Fibroblast of lung (primary cell): Measurements from ENCODE around the gene ZNF771.

Experiments
- CTCF ChIP-seq, 2 donors: IDR thresholded peaks in 1 of 2; conservative IDR thresholded peaks in 1 of 2; 1 replicate in 1 of 2; 2 replicates in 1 of 2; pipeline ENCODE4 v1.5.1; 2011 to 2012; ENCODE audit warnings: low read length in 2 of 2, control low read depth in 1 of 2, inconsistent platforms in 1 of 2, low read depth in 1 of 2, mild to moderate bottlenecking in 1 of 2
- EZH2 ChIP-seq: IDR thresholded peaks from 2 replicates; pipeline ENCODE4 v1.5.1; 2012; ENCODE audit warnings: low read length, control low read depth, mild to moderate bottlenecking; ENCODE audit errors: missing control alignments

GRCh38 chr16:30367349-30368009 lies 39.9 kb upstream of the ZNF771 start:
- no peak for TF ChIP-seq CTCF (conservative IDR thresholded peaks at IDR 0.05 in 1 of 2, IDR thresholded peaks at IDR 0.05 in 1 of 2; ENCODE audit: low read depth in 1 of 2, low read length in 2 of 2)
- no peak for TF ChIP-seq EZH2
